Measurements from ENCODE around the gene CAMK1D.

Gene CAMK1D

DNA sequence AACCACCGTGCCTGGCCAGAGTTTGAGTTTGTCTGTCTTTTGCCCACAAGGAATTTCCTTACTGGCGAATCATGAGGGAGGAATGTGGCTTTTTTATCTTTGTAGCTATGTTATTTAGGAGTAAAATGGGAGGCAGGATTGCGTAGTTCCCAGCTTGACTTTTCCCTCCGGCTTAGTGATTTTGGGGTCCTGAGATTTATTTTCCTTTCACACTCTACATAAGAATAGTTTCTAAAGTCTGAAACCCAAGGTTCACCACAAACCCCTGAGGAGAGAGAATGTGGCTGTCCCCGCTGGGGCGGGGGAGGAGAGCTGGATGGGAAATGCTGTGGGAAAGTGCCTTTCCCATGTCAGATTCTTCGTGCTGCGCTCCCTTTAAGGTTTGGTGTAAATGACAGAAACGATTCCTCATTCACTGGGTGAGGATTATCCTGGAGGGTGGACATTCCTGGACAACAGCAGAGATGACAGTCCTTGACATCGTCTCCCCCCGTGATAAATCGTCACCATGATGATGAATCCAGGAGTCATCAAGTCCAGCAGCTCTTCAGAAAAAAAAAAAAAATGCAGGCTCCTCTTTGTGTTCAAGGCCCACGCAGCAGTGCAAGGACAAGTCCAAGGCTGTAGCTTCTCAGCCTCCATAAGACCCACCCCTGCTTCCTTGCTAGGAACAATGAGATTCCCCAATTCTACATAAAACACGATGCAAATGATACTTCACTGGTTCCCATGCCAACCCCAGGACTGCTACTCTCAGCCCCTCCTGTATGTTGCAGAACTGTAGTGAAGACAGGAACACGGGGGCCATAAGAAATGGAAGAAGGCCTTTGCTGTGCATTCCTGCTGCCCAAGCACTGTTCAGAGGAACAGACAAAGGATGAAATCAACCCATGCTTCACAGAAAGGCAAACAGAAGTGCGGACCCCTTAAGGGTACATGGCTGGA is 419.1 kb downstream of the CAMK1D start:
- no peak overlapping the region for H3K9ac ChIP-seq (ENCODE audit: low read length)
- H3K4me1 ChIP-seq (ENCODE audit: insufficient read depth, low read length, severe bottlenecking), result no peaks in the 10 kb centered on the region
- no peaks in the 10 kb centered on the region for H4K20me1 ChIP-seq (ENCODE audit: insufficient read depth, low read length)
- H3K4me3 ChIP-seq (ENCODE audit: low read depth, low read length, poor library complexity, severe bottlenecking), result no peak overlapping the region
- H3K4me2 ChIP-seq (ENCODE audit: low read length), result no peak overlapping the region
- no peaks in the 10 kb centered on the region for H3K79me2 ChIP-seq (ENCODE audit: insufficient read depth, low read length)
- no peak for TF ChIP-seq EZH2 (IDR thresholded peaks at IDR 0.05; ENCODE audit: borderline replicate concordance, low read length)
- TF ChIP-seq, protein P1, sequence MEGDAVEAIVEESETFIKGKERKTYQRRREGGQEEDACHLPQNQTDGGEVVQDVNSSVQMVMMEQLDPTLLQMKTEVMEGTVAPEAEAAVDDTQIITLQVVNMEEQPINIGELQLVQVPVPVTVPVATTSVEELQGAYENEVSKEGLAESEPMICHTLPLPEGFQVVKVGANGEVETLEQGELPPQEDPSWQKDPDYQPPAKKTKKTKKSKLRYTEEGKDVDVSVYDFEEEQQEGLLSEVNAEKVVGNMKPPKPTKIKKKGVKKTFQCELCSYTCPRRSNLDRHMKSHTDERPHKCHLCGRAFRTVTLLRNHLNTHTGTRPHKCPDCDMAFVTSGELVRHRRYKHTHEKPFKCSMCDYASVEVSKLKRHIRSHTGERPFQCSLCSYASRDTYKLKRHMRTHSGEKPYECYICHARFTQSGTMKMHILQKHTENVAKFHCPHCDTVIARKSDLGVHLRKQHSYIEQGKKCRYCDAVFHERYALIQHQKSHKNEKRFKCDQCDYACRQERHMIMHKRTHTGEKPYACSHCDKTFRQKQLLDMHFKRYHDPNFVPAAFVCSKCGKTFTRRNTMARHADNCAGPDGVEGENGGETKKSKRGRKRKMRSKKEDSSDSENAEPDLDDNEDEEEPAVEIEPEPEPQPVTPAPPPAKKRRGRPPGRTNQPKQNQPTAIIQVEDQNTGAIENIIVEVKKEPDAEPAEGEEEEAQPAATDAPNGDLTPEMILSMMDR (IDR thresholded peaks at IDR 0.05; ENCODE audit: low read length), result no peak
- no peaks in the 10 kb centered on the region for H3K9me2 ChIP-seq (ENCODE audit: low read depth, low read length)
- H2AFZ ChIP-seq (ENCODE audit: low read length), result no peak overlapping the region
- no peaks in the 10 kb centered on the region for H3K36me3 ChIP-seq (ENCODE audit: insufficient read depth, low read length)
- H3K9me3 ChIP-seq (ENCODE audit: low read length), result no peaks in the 10 kb centered on the region
- H3K27me3 ChIP-seq (ENCODE audit: insufficient read depth, low read length), result no peaks in the 10 kb centered on the region
- no peak overlapping the region for H3K27ac ChIP-seq (ENCODE audit: low read depth, low read length, poor library complexity, severe bottlenecking)
- H3F3A ChIP-seq (ENCODE audit: insufficient read depth, low read length), result no peaks in the 10 kb centered on the region

DNA sequence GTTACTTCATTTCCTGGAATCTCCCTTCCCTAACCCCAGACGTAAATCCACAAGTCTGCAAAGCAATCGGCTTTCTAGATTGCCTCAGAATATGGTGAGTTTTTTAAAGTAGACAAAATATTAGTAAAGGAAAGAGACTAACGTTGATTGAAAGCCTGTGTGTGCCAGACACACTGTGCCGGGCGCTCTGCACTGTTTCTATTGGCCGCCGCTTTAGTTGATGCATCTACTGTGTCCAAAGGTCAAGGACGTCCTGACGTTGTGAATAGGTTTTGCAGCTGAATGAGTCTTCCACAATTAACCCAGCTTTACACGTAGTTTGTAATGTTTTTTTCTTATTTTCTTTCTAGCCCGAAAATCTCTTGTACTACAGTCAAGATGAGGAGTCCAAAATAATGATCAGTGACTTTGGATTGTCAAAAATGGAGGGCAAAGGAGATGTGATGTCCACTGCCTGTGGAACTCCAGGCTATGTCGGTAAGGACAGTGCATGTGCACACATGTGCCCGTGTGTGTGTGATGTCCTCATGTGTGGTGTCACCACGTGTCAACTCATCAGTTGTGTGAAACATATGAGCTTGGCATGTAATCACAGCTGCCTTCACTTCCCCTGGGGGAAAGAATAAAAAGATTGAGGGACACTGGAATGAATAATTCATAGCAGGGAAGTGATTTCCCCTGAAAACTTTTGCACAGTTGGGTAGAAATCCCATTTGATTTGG is 420.1 kb downstream of the CAMK1D start:
- TF ChIP-seq, protein P1 (IDR thresholded peaks at IDR 0.05; ENCODE audit: low read length), result no peak
- no peak for TF ChIP-seq EZH2 (IDR thresholded peaks at IDR 0.05; ENCODE audit: borderline replicate concordance, low read length)
- Histone ChIP-seq H3K9me2 (ENCODE audit: low read depth, low read length) (no peaks in the 10 kb centered on the region), H3K4me2 (ENCODE audit: low read length) (no peak overlapping the region)

DNA sequence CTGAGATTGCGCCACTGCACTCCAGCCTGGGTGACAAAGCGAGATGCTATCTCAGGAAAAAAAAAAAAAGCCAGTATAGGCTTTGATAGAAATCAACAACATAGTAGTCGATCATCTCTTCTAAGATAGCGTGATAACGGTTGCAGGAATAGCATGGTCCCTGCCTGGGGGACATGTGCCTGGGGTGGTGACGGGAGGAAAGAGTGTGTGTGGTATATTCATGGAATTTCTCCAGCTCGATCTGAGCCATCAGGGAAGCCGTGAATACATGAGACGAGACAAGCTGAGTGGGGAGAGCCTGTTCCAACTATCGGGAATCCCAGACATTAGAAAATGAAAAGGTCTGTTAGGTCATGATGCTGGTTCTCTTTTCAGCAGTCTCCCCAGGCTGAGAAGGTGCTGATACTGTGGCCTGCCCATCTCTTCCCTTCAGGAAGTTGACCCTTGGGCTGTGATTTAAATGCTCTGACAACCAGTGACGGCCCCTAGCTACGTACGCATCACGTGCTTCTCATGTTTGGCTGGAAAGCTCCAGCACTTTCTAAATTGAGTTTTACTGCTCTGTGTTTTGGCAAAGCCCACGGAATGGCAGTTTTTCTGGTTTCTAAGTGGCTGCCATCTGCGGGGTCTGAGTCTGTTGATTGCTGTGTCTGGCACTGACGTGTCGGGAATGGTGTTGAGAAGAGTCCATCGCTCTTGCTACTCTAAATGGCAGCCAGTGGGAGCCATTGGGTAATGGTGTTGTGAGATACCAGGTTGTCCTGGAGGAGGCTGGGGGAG is 422.8 kb downstream of the CAMK1D start:
- H3K9me3 ChIP-seq (ENCODE audit: low read length), result no peaks in the 10 kb centered on the region
- no peaks in the 10 kb centered on the region for H3K36me3 ChIP-seq (ENCODE audit: insufficient read depth, low read length)
- H3K4me3 ChIP-seq (ENCODE audit: low read depth, low read length, poor library complexity, severe bottlenecking), result no peak overlapping the region
- H3K4me1 ChIP-seq (ENCODE audit: insufficient read depth, low read length, severe bottlenecking), result no peaks in the 10 kb centered on the region
- no peaks in the 10 kb centered on the region for H3K9me2 ChIP-seq (ENCODE audit: low read depth, low read length)
- no peaks in the 10 kb centered on the region for H3F3A ChIP-seq (ENCODE audit: insufficient read depth, low read length)
- no peaks in the 10 kb centered on the region for H4K20me1 ChIP-seq (ENCODE audit: insufficient read depth, low read length)
- H3K27me3 ChIP-seq (ENCODE audit: insufficient read depth, low read length), result no peaks in the 10 kb centered on the region
- no peak overlapping the region for H3K27ac ChIP-seq (ENCODE audit: low read depth, low read length, poor library complexity, severe bottlenecking)
- no peak overlapping the region for H2AFZ ChIP-seq (ENCODE audit: low read length)
- TF ChIP-seq, protein P1 (IDR thresholded peaks at IDR 0.05; ENCODE audit: low read length), result no peak
- TF ChIP-seq EZH2 (IDR thresholded peaks at IDR 0.05; ENCODE audit: borderline replicate concordance, low read length), result no peak
- no peak overlapping the region for H3K4me2 ChIP-seq (ENCODE audit: low read length)
- H3K79me2 ChIP-seq (ENCODE audit: insufficient read depth, low read length), result no peaks in the 10 kb centered on the region
- H3K9ac ChIP-seq (ENCODE audit: low read length), result no peak overlapping the region

More for the DNA sequence above, 420.1 kb downstream of the CAMK1D start:
- Histone ChIP-seq H3K36me3 (ENCODE audit: insufficient read depth, low read length) (no peaks in the 10 kb centered on the region), H3K9me3 (ENCODE audit: low read length) (no peaks in the 10 kb centered on the region), H3K27me3 (ENCODE audit: insufficient read depth, low read length) (no peaks in the 10 kb centered on the region), H3K4me3 (ENCODE audit: low read depth, low read length, poor library complexity, severe bottlenecking) (no peak overlapping the region), H3K79me2 (ENCODE audit: insufficient read depth, low read length) (no peaks in the 10 kb centered on the region), H2AFZ (ENCODE audit: low read length) (no peak overlapping the region), H3K4me1 (ENCODE audit: insufficient read depth, low read length, severe bottlenecking) (no peaks in the 10 kb centered on the region), H3F3A (ENCODE audit: insufficient read depth, low read length) (no peaks in the 10 kb centered on the region), H3K27ac (ENCODE audit: low read depth, low read length, poor library complexity, severe bottlenecking) (no peak overlapping the region), H4K20me1 (ENCODE audit: insufficient read depth, low read length) (no peaks in the 10 kb centered on the region), H3K9ac (ENCODE audit: low read length) (no peak overlapping the region)
